K562 (cell line): ENCODE data around the gene ZNF763. TPM values are rescaled to one million over a fixed set of nuclear protein-coding genes. Genes with fewer than 3 reads are reported as not detected.

Experiments used
- ELF2 ChIP-seq: fragments of 250-450 bp; sonication (Bioruptor Pico); IDR thresholded peaks from 2 replicates; pipeline ENCODE4 v1.5.0; 2021; ENCODE audit warnings: mild to moderate bottlenecking
- NCOA2 ChIP-seq, 2 experiments: fragments of 450-650 bp; IDR thresholded peaks; 2 replicates each; pipeline ENCODE4 v1.6.1; 2018; ENCODE audit warnings: mild to moderate bottlenecking in 2 of 2, moderate library complexity in 1 of 2; ENCODE audit not compliant: partially characterized antibody in 2 of 2
- NFYB ChIP-seq: IDR thresholded peaks from 2 replicates; pipeline ENCODE4 v1.6.1; 2011; ENCODE audit warnings: mild to moderate bottlenecking, moderate library complexity; ENCODE audit not compliant: insufficient read length; ENCODE audit errors: extremely low read depth
- ZNF121 ChIP-seq: sonication (generic); formaldehyde crosslinking; conservative IDR thresholded peaks from 2 replicates; pipeline ENCODE4 v1.8.0; 2022; ENCODE audit warnings: missing genetic modification reagents
- polyA plus RNA-seq, 8 experiments: library from polyadenylated mRNA; depleted of rRNA in 4 of 8; stranded (reverse) in 5 of 8; unstranded in 3 of 8; fragments of >200 nt; fragmentation: Nextera tagmentation in 2 of 8; fragmentation: Illumina TruSeq in 1 of 8; extraction: Ambion mirVana in 2 of 8; extraction: Trizol in 1 of 8; gene quantifications; 2 replicates each; pipeline versions ENCODE4 v1.2.1 to v1.2.3, GENCODE V29; 2011 to 2014; ENCODE audit warnings: inconsistent platforms in 1 of 8, missing spikeins in 1 of 8
- total RNA-seq, 7 experiments: library from RNA; depleted of rRNA in 6 of 7; stranded (reverse); fragments of >200 nt in 6 of 7; fragmentation: Illumina TruSeq in 2 of 7; extraction: Trizol in 2 of 7; gene quantifications; 2 replicates each; pipeline versions ENCODE4 v1.2.1 to v1.2.3, GENCODE V29; 2011 to 2021; ENCODE audit warnings: low replicate concordance in 1 of 7
- TF ChIP-seq, protein P1 (sequence below), 2 experiments: fragments of 200-800 bp in 1 of 2; sonication (Bioruptor generic) in 1 of 2; sonication (generic) in 1 of 2; formaldehyde crosslinking in 1 of 2; IDR thresholded peaks in 1 of 2; conservative IDR thresholded peaks in 1 of 2; 2 replicates each; pipeline versions ENCODE4 v1.5.0 to v1.6.1; 2016 to 2020; ENCODE audit warnings: missing compliant biosample characterization in 1 of 2, missing genetic modification characterization in 1 of 2, missing genetic modification reagents in 1 of 2
- TF ChIP-seq, protein P2 (sequence below): fragments of 450-650 bp; IDR thresholded peaks from 2 replicates; pipeline ENCODE4 v1.6.1; 2016; ENCODE audit warnings: low read depth, mild to moderate bottlenecking, moderate library complexity
- TF ChIP-seq, protein P3 (sequence below), 2 experiments: IDR thresholded peaks in 1 of 2; conservative IDR thresholded peaks in 1 of 2; 2 replicates each; pipeline ENCODE4 v1.6.1; 2016; ENCODE audit warnings: low read depth in 2 of 2, mild to moderate bottlenecking in 1 of 2, missing compliant biosample characterization in 1 of 2, missing genetic modification characterization in 1 of 2, moderate library complexity in 1 of 2
- TF ChIP-seq, protein P4 (sequence below): fragments of 450-650 bp; IDR thresholded peaks from 2 replicates; pipeline ENCODE4 v1.6.1; 2016

ZNF763 gene
- total and polyA plus RNA-seq, 9 of the 15 experiments (the other 6 are each of a cell fraction or from before 2014, with no cell fraction given) = 0.08 to 0.28 (median 0.16) TPM; not detected in 3

DNA sequence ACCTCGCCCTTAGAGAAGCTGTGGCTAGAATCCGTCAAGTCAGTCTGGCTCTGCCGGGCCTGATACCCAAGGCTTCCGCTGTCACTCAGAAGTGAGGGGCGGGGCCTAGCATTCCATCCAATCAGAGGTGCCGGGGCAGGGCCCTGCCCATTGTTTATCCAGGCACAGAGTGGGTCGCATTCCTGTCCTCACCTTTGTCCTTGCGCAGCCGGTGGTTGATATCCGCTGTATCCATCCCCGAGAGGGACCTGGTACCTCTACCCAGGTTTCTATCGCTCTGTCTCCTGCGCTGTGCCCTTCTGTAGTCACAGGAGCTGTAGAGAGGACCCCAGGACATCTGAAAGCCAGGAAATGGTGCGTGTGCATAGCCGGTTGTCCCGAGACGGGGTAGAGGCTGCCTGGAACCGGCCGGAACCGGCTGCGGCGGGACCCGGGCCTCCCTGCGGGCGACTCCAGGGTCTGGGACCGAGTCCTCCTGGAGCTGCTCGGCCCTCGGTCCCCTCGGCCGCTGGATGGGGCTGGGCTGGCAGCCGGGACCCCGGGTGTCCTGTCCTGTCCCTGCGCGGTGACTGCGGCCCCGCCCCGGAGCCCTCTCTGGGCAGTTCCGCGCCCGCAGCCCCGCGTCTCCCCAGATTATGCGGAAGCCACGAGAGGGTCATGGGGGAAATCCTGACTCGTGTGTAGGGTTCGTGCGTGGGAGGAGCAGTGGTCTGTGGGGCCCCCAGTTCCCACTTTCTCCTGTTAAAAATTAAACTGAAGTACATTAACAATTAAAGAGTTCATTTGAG, at the start of gene ZNF763 (continued):
- TF ChIP-seq, protein P1, sequence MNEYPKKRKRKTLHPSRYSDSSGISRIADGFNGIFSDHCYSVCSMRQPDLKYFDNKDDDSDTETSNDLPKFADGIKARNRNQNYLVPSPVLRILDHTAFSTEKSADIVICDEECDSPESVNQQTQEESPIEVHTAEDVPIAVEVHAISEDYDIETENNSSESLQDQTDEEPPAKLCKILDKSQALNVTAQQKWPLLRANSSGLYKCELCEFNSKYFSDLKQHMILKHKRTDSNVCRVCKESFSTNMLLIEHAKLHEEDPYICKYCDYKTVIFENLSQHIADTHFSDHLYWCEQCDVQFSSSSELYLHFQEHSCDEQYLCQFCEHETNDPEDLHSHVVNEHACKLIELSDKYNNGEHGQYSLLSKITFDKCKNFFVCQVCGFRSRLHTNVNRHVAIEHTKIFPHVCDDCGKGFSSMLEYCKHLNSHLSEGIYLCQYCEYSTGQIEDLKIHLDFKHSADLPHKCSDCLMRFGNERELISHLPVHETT (CRISPR knock-in tag; conservative IDR thresholded peaks at IDR 0.05 in 1 of 2, IDR thresholded peaks at IDR 0.05 in 1 of 2) = no peak
- TF ChIP-seq NCOA2 (IDR thresholded peaks at IDR 0.05; ENCODE audit: partially characterized antibody in 2 of 2) (no peak), ZNF121 (CRISPR knock-in tag) (no peak), NFYB (peak; percentile 63), ELF2 (CRISPR knock-in tag) (no peak)
- TF ChIP-seq, protein P2, sequence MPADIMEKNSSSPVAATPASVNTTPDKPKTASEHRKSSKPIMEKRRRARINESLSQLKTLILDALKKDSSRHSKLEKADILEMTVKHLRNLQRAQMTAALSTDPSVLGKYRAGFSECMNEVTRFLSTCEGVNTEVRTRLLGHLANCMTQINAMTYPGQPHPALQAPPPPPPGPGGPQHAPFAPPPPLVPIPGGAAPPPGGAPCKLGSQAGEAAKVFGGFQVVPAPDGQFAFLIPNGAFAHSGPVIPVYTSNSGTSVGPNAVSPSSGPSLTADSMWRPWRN = no peak
- TF ChIP-seq, protein P3, sequence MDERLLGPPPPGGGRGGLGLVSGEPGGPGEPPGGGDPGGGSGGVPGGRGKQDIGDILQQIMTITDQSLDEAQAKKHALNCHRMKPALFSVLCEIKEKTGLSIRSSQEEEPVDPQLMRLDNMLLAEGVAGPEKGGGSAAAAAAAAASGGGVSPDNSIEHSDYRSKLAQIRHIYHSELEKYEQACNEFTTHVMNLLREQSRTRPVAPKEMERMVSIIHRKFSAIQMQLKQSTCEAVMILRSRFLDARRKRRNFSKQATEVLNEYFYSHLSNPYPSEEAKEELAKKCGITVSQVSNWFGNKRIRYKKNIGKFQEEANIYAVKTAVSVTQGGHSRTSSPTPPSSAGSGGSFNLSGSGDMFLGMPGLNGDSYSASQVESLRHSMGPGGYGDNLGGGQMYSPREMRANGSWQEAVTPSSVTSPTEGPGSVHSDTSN (CRISPR knock-in tag; IDR thresholded peaks at IDR 0.05; ENCODE audit: low read depth) = 0 out of 2 replicates have a peak, but pooled peaks have one; percentile 9
- TF ChIP-seq, protein P3 (tag; conservative IDR thresholded peaks at IDR 0.05; ENCODE audit: low read depth) = no peak
- TF ChIP-seq, protein P4, sequence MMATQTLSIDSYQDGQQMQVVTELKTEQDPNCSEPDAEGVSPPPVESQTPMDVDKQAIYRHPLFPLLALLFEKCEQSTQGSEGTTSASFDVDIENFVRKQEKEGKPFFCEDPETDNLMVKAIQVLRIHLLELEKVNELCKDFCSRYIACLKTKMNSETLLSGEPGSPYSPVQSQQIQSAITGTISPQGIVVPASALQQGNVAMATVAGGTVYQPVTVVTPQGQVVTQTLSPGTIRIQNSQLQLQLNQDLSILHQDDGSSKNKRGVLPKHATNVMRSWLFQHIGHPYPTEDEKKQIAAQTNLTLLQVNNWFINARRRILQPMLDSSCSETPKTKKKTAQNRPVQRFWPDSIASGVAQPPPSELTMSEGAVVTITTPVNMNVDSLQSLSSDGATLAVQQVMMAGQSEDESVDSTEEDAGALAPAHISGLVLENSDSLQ = peak; percentile 94
